ENCODE data around the gene C11orf68. TPM values are rescaled to one million over a fixed set of nuclear protein-coding genes. Genes with fewer than 3 reads are reported as not detected.
A peak's percentile ranks its signal among the peaks of the same experiment; 100 is the strongest.

Gene C11orf68
- total and polyA plus RNA-seq, 8 donors: 3.1 to 31.3 (median 13.7) TPM

DNA sequence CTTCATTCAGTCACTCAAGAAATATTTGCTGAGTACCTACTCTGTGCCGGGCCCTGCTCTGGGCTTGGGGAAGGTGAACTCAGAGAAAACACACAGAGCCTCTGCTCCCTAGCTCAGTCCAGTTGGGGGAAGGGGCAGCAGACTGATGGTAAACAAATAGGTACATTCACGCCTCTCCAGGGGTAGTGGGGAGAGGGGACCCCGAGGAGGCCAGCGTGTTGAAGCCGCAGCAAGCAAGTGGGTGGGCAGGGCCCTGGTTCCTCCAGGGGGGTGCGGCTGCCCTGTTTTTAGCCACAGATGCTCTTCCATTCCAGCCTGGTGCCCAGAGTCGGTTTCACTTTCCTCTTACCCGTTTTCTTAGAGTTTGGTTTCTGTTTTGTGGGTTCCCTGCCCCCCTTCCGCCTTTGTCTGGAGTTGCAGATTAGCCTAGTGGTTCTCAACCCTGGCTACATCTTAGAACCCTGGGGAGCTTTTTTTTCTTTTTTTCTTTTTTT, 9.1 kb upstream of the C11orf68 start:
- H3K4me1 ChIP-seq: peaks cover 0 to 9% (median 0%) of the 10 kb centered on the region in 4 donors
- H3K4me3 ChIP-seq: no peak overlapping the region
- H3K27ac ChIP-seq: peak overlapping the region; percentile 51 to 77 (median 62)
- peaks cover 0 to 6% (median 0%) of the 10 kb centered on the region in 3 donors for H3K27me3 ChIP-seq
- no peaks in the 10 kb centered on the region for H3K9me3 ChIP-seq
- TF ChIP-seq EP300 (IDR thresholded peaks at IDR 0.05) (no peak), POLR2A (IDR thresholded peaks at IDR 0.05) (no peak)
- WGBS, 5 donors: 29 to 36% (median 31%) methylated on average over 9 of the region's 9 CpGs
- peak; percentile 55 to 75 for DNase-seq
- H3K36me3 ChIP-seq: peaks cover 4 to 18% (median 10%) of the 10 kb centered on the region in 4 donors
- intact Hi-C loops (cut with DNase I; ENCODE audit: low total_unique reads): no loop called here

GRCh38 chr11:65925397-65925796, 6.5 kb upstream of the C11orf68 start:
- intact Hi-C loops (cut with DNase I; ENCODE audit: low total_unique reads): no loop called here
- no peak for DNase-seq
- WGBS, 5 donors: 26 to 60% (median 41%) methylated on average over 2 of the region's 2 CpGs
- Histone ChIP-seq H3K27me3 (no peaks in the 10 kb centered on the region), H3K4me1 (peaks cover 7 to 19% (median 10%) of the 10 kb centered on the region in 4 donors), H3K9me3 (no peaks in the 10 kb centered on the region), H3K27ac (no peak overlapping the region), H3K4me3 (no peak overlapping the region), H3K36me3 (peaks cover 11 to 41% (median 30%) of the 10 kb centered on the region in 4 donors)
- TF ChIP-seq EP300 (IDR thresholded peaks at IDR 0.05) (no peak), CTCF (IDR thresholded peaks at IDR 0.05) (no peak)

GRCh38 chr11:65922565-65922964, 3.7 kb upstream of the C11orf68 start:
- TF ChIP-seq EP300 (IDR thresholded peaks at IDR 0.05) (no peak), CTCF (IDR thresholded peaks at IDR 0.05) (no peak), POLR2AphosphoS5 (IDR thresholded peaks at IDR 0.05) (no peak), POLR2A (IDR thresholded peaks at IDR 0.05) (no peak)
- Histone ChIP-seq H3K27ac (no peak overlapping the region), H3K27me3 (no peaks in the 10 kb centered on the region), H3K4me1 (peaks cover 18 to 32% (median 26%) of the 10 kb centered on the region in 4 donors), H3K9me3 (no peaks in the 10 kb centered on the region), H3K36me3 (peaks cover 11 to 42% (median 30%) of the 10 kb centered on the region in 4 donors), H3K4me3 (no peak overlapping the region)
- 61 to 100% (median 83%) methylated on average over 2 to 3 of the region's 3 CpGs for WGBS, 5 donors
- intact Hi-C loops (cut with DNase I; ENCODE audit: low total_unique reads): no loop called here
- no peak for DNase-seq

- H3K9me3 ChIP-seq: no peaks in the 10 kb centered on the region
- H3K4me3 ChIP-seq: no peak overlapping the region
- DNase-seq: no peak
- no peak for TF ChIP-seq CTCF (IDR thresholded peaks at IDR 0.05)
- no peak for TF ChIP-seq POLR2AphosphoS5 (IDR thresholded peaks at IDR 0.05)
- no peak for TF ChIP-seq EP300 (IDR thresholded peaks at IDR 0.05)
- TF ChIP-seq POLR2A (IDR thresholded peaks at IDR 0.05): no peak
- H3K4me1 ChIP-seq: peaks cover 24 to 39% (median 31%) of the 10 kb centered on the region in 4 donors
- H3K27me3 ChIP-seq: no peaks in the 10 kb centered on the region
- WGBS, 5 donors: 89 to 94% (median 94%) methylated on average over 10 of the region's 10 CpGs
- no peak overlapping the region for H3K27ac ChIP-seq
- intact Hi-C loops (cut with DNase I; ENCODE audit: low total_unique reads): no loop called here
- H3K36me3 ChIP-seq: peaks cover 11 to 47% (median 30%) of the 10 kb centered on the region in 4 donors
Observed at GRCh38 chr11:65921876-65922275, 3.0 kb upstream of the C11orf68 start.

- Histone ChIP-seq H3K9me3 (no peaks in the 10 kb centered on the region), H3K4me1 (peaks cover 32 to 46% (median 39%) of the 10 kb centered on the region in 4 donors), H3K27me3 (no peaks in the 10 kb centered on the region), H3K27ac (peak overlapping the region in 1 of 5 donors; percentile 98), H3K4me3 (peak overlapping the region in 3 of 4 donors; percentile 94 to 98 (median 96)), H3K36me3 (peaks cover 11 to 47% (median 30%) of the 10 kb centered on the region in 4 donors)
- WGBS, 5 donors: 80 to 84% (median 81%) methylated on average over 9 to 12 of the region's 12 CpGs
- no peak for DNase-seq
- intact Hi-C loops (cut with DNase I; ENCODE audit: low total_unique reads): no loop called here
- no peak for TF ChIP-seq EP300 (IDR thresholded peaks at IDR 0.05)
- no peak for TF ChIP-seq CTCF (IDR thresholded peaks at IDR 0.05)
- TF ChIP-seq POLR2A (IDR thresholded peaks at IDR 0.05): no peak
- no peak for TF ChIP-seq POLR2AphosphoS5 (IDR thresholded peaks at IDR 0.05)
Observed at GRCh38 chr11:65921033-65921555, 2.2 kb upstream of the C11orf68 start.

All from stomach (tissue), 9 donors.